HepG2 (cell line): ENCODE results near the gene OGFOD3. TPM values are rescaled to one million over a fixed set of nuclear protein-coding genes. Genes with fewer than 3 reads are reported as not detected.

Source experiments
- ARNT2 ChIP-seq: sonication (generic); formaldehyde crosslinking; IDR thresholded peaks from 2 replicates; pipeline ENCODE4 v1.8.0; 2022; ENCODE audit warnings: mild to moderate bottlenecking, low read depth, missing genetic modification reagents, moderate library complexity
- ATF7 ChIP-seq, 2 experiments: fragments of 450-650 bp in 1 of 2; sonication (generic) in 1 of 2; formaldehyde crosslinking in 1 of 2; IDR thresholded peaks; 2 replicates each; pipeline versions ENCODE4 v1.4.0 to v1.6.1; 2016 to 2020; ENCODE audit warnings: antibody characterized with exemption in 1 of 2, mild to moderate bottlenecking in 1 of 2, missing genetic modification reagents in 1 of 2
- CCDC6 ChIP-seq: sonication (generic); formaldehyde crosslinking; IDR thresholded peaks from 2 replicates; pipeline ENCODE4 v1.8.1; 2022; ENCODE audit warnings: mild to moderate bottlenecking, missing genetic modification reagents, moderate library complexity
- DBP ChIP-seq: sonication (generic); formaldehyde crosslinking; IDR thresholded peaks from 2 replicates; pipeline ENCODE4 v1.4.0; 2020; ENCODE audit warnings: missing genetic modification reagents; ENCODE audit errors: not compliant biosample characterization
- FOXK2 ChIP-seq: fragments of 450-650 bp; IDR thresholded peaks from 2 replicates; pipeline ENCODE4 v1.6.1; 2016
- HOXA7 ChIP-seq: sonication (generic); formaldehyde crosslinking; IDR thresholded peaks from 2 replicates; pipeline ENCODE4 v1.8.1; 2022; ENCODE audit warnings: mild to moderate bottlenecking, missing genetic modification reagents, moderate library complexity
- KLF6 ChIP-seq: IDR thresholded peaks from 2 replicates; pipeline ENCODE4 v1.8.0; 2016; ENCODE audit warnings: missing biosample characterization, missing genetic modification reagents
- KMT2A ChIP-seq: sonication (generic); formaldehyde crosslinking; IDR thresholded peaks from 2 replicates; pipeline ENCODE4 v1.4.0; 2020; ENCODE audit warnings: missing genetic modification reagents
- MATR3 ChIP-seq: sonication (generic); formaldehyde crosslinking; IDR thresholded peaks from 2 replicates; pipeline ENCODE4 v1.4.0; 2020; ENCODE audit warnings: missing genetic modification reagents
- PBX2 ChIP-seq: IDR thresholded peaks from 2 replicates; pipeline ENCODE4 v1.6.1; 2016; ENCODE audit warnings: control low read depth
- SNRNP70 ChIP-seq: fragments of 200-400 bp; formaldehyde crosslinking; IDR thresholded peaks from 2 replicates; pipeline ENCODE4 v1.6.1; 2017; ENCODE audit warnings: mild to moderate bottlenecking, low read depth, low read length, moderate library complexity
- SP5 ChIP-seq: IDR thresholded peaks from 2 replicates; pipeline ENCODE4 v1.6.1; 2016; ENCODE audit warnings: low read depth, borderline replicate concordance
- SRF ChIP-seq: IDR thresholded peaks from 2 replicates; pipeline ENCODE4 v1.6.1; 2011; ENCODE audit warnings: mild to moderate bottlenecking, low read depth, low read length, moderate library complexity
- UBTF ChIP-seq: sonication (generic); formaldehyde crosslinking; IDR thresholded peaks from 2 replicates; pipeline ENCODE4 v1.4.0; 2020; ENCODE audit warnings: mild to moderate bottlenecking, missing genetic modification reagents
- ZBTB1 ChIP-seq: sonication (generic); formaldehyde crosslinking; IDR thresholded peaks from 2 replicates; pipeline ENCODE4 v1.4.0; 2020; ENCODE audit warnings: missing genetic modification reagents, borderline replicate concordance
- ZNF430 ChIP-seq: sonication (generic); formaldehyde crosslinking; IDR thresholded peaks from 2 replicates; pipeline ENCODE4 v1.9.0; 2021; ENCODE audit warnings: mild to moderate bottlenecking, missing genetic modification reagents
- ZNF691 ChIP-seq: sonication (generic); formaldehyde crosslinking; IDR thresholded peaks from 2 replicates; pipeline ENCODE4 v1.4.0; 2020; ENCODE audit warnings: missing genetic modification reagents, low read depth, mild to moderate bottlenecking, borderline replicate concordance
- ZUFSP ChIP-seq: sonication (generic); formaldehyde crosslinking; IDR thresholded peaks from 2 replicates; pipeline ENCODE4 v1.9.0; 2021; ENCODE audit warnings: missing genetic modification reagents, mild to moderate bottlenecking, borderline replicate concordance
- ZXDC ChIP-seq: sonication (generic); formaldehyde crosslinking; IDR thresholded peaks from 2 replicates; pipeline ENCODE4 v1.5.0; 2020; ENCODE audit warnings: mild to moderate bottlenecking, missing genetic modification reagents
- polyA plus RNA-seq, 8 experiments: library from polyadenylated mRNA; depleted of rRNA in 3 of 8; stranded (reverse) in 7 of 8; unstranded in 1 of 8; fragments of >200 nt; fragmentation: Illumina TruSeq in 4 of 8; extraction: Trizol in 4 of 8; gene quantifications; 2 replicates each; pipeline versions ENCODE4 v1.2.1 to v1.2.3, GENCODE V29; 2011 to 2016; ENCODE audit warnings: low read depth in 4 of 8, missing spikeins in 1 of 8, mixed read lengths in 1 of 8; ENCODE audit not compliant: insufficient read depth in 1 of 8
- total RNA-seq, 5 experiments: library from RNA; depleted of rRNA; stranded (reverse); fragments of >200 nt; fragmentation: Illumina TruSeq; extraction: Trizol; gene quantifications; 2 replicates each; pipeline ENCODE4 v1.2.3, GENCODE V29; 2016; ENCODE audit warnings: low read depth in 1 of 5

OGFOD3 gene
- total and polyA plus RNA-seq, 2 of the 13 experiments (the other 11 are each of a cell fraction or from before 2014, with no cell fraction given), result 40.0 to 42.1 TPM

GRCh38 chr17:82461827-82462524 is 43.6 kb upstream of the OGFOD3 start (continued):
- TF ChIP-seq ZXDC (CRISPR knock-in tag) (no peak), CCDC6 (CRISPR knock-in tag) (no peak), ZNF691 (CRISPR knock-in tag) (no peak), HOXA7 (CRISPR knock-in tag) (no peak), ZBTB1 (CRISPR knock-in tag) (no peak), FOXK2 (no peak), DBP (no peak), SNRNP70 (no peak), UBTF (CRISPR knock-in tag) (peak; percentile 51), ZUFSP (no peak), PBX2 (peak; percentile 59; the same call in 1 of the 2 replicates), ATF7 (IDR thresholded peaks at IDR 0.05) (no peak), ATF7 (CRISPR knock-in tag; IDR thresholded peaks at IDR 0.05) (no peak), MATR3 (CRISPR knock-in tag) (no peak), ZNF430 (CRISPR knock-in tag) (0 out of 2 replicates have a peak, but pooled peaks have one; percentile 51), KMT2A (CRISPR knock-in tag) (no peak), ARNT2 (CRISPR knock-in tag) (no peak), SRF (no peak), SP5 (CRISPR knock-in tag) (no peak), KLF6 (CRISPR knock-in tag) (0 out of 2 replicates have a peak, but pooled peaks have one; percentile 34)
